Upper lobe of left lung (tissue), 6 donors: ENCODE measurements around the gene SLC22A16. TPM values are rescaled to one million over a fixed set of nuclear protein-coding genes. Genes with fewer than 3 reads are reported as not detected.

Source experiments
- ATAC-seq, 2 donors: fragments of 200-7000 bp; cut with Tn5 transposase; one replicate each; pipeline ENCODE4 v1.9.1; 2022; ENCODE audit warnings: mild to moderate bottlenecking in 2 of 2, moderate library complexity in 2 of 2; ENCODE audit not compliant: low FRiP score in 2 of 2
- DNase-seq, 2 donors: peaks; one replicate each; pipeline ENCODE4 v3.0.0-alpha.2; 2019 to 2020
- H3K27ac ChIP-seq, 4 donors: fragments of 200-600 bp; sonication (generic); one replicate each; pipeline ENCODE4 v1.5.1; 2016 to 2019
- H3K27me3 ChIP-seq, 4 donors: fragments of 200-600 bp; sonication (generic); one replicate each; pipeline ENCODE4 v1.5.1; 2017 to 2019
- H3K36me3 ChIP-seq, 4 donors: fragments of 200-600 bp; sonication (generic); one replicate each; pipeline ENCODE4 v1.5.1; 2016 to 2019
- H3K4me1 ChIP-seq, 4 donors: fragments of 200-600 bp; sonication (generic); one replicate each; pipeline ENCODE4 v1.5.1; 2018 to 2019
- H3K4me3 ChIP-seq, 4 donors: fragments of 200-600 bp; sonication (generic); one replicate each; pipeline ENCODE4 v1.5.1; 2017 to 2019; ENCODE audit warnings: mild to moderate bottlenecking in 2 of 4, moderate library complexity in 1 of 4
- H3K9me3 ChIP-seq, 4 donors: fragments of 200-600 bp; sonication (generic); one replicate each; pipeline ENCODE4 v1.5.1; 2018 to 2019
- CTCF ChIP-seq, 6 experiments: fragments of 450-650 bp in 4 of 6; fragments of 200-600 bp in 2 of 6; sonication (generic) in 2 of 6; IDR thresholded peaks; one replicate each; pipeline ENCODE4 v1.5.1; 2016 to 2019; ENCODE audit warnings: antibody characterized with exemption in 6 of 6
- EP300 ChIP-seq, 4 donors: sonication (generic); formaldehyde crosslinking; IDR thresholded peaks; one replicate each; pipeline ENCODE4 v1.5.1; 2017; ENCODE audit warnings: antibody characterized with exemption in 4 of 4, control low read depth in 2 of 4
- POLR2A ChIP-seq, 4 donors: fragments of 450-650 bp; IDR thresholded peaks; one replicate each; pipeline ENCODE4 v1.5.1; 2016 to 2017; ENCODE audit warnings: antibody characterized with exemption in 4 of 4, mild to moderate bottlenecking in 2 of 4
- POLR2AphosphoS5 ChIP-seq, 2 donors: sonication (generic); formaldehyde crosslinking; IDR thresholded peaks; one replicate each; pipeline ENCODE4 v1.5.1; 2017; ENCODE audit warnings: antibody characterized with exemption in 2 of 2
- WGBS, 2 donors: methylation state at CpG; one replicate each; pipeline ENCODE4 v1.1.5; 2017 to 2018; 5-methylcytosine and 5-hydroxymethylcytosine counted together
- total RNA-seq, 6 donors: library from RNA; depleted of rRNA in 4 of 6; stranded (reverse); fragments of >200 nt in 4 of 6; gene quantifications; one replicate each; pipeline versions ENCODE4 v1.1.0 to v1.2.1, GENCODE V29; 2016 to 2021
- donor health status: DM: no; HTN: no; CAD: no; lungs with moderate emphysema.
- donor health status: DM: no; HTN: yes; CAD: no; lungs with severe emphysema.

SLC22A16 gene
- total RNA-seq, 6 donors from 2014 or later, result 0.20 to 1.7 (median 0.59) TPM; not detected in 2

GRCh38 chr6:110467566-110468140 lies 8.8 kb downstream of the SLC22A16 start:
- no peak for ATAC-seq
- 87 to 94% methylated on average over 1 of the region's 1 CpG for WGBS, 2 donors

GRCh38 chr6:110462884-110463481 lies 13.4 kb downstream of the SLC22A16 start:
- peaks cover 8 to 17% (median 9%) of the 10 kb centered on the region in 4 donors for H3K9me3 ChIP-seq
- no peak overlapping the region for H3K4me3 ChIP-seq
- no peaks in the 10 kb centered on the region for H3K4me1 ChIP-seq
- TF ChIP-seq POLR2AphosphoS5 (IDR thresholded peaks at IDR 0.05), result no peak
- WGBS, 2 donors, result 86 to 91% methylated on average over 2 of the region's 2 CpGs
- no peak overlapping the region for H3K27ac ChIP-seq
- H3K27me3 ChIP-seq, result no peaks in the 10 kb centered on the region
- DNase-seq, result no peak
- H3K36me3 ChIP-seq, result no peaks in the 10 kb centered on the region
- ATAC-seq, result no peak

More at GRCh38 chr6:110467566-110468140, 8.8 kb downstream of the SLC22A16 start:
- H3K27me3 ChIP-seq, result no peaks in the 10 kb centered on the region
- H3K9me3 ChIP-seq, result peaks cover 0 to 6% (median 6%) of the 10 kb centered on the region in 4 donors
- TF ChIP-seq POLR2A (IDR thresholded peaks at IDR 0.05) (no peak), EP300 (IDR thresholded peaks at IDR 0.05) (no peak), POLR2AphosphoS5 (IDR thresholded peaks at IDR 0.05) (no peak), CTCF (IDR thresholded peaks at IDR 0.05) (no peak)
- no peak overlapping the region for H3K27ac ChIP-seq
- H3K4me1 ChIP-seq, result no peaks in the 10 kb centered on the region
- H3K4me3 ChIP-seq, result no peak overlapping the region
- DNase-seq, result no peak
- no peaks in the 10 kb centered on the region for H3K36me3 ChIP-seq

GRCh38 chr6:110461376-110461775 lies 15.0 kb downstream of the SLC22A16 start:
- 100% methylated on average over 1 of the region's 1 CpG; no CpG with 5 or more reads in 1 of the 2 donors for WGBS, 2 donors
- ATAC-seq (no peak), DNase-seq (no peak)
- Histone ChIP-seq H3K27me3 (no peaks in the 10 kb centered on the region), H3K9me3 (peaks cover 8 to 17% (median 9%) of the 10 kb centered on the region in 4 donors), H3K36me3 (no peaks in the 10 kb centered on the region), H3K27ac (no peak overlapping the region), H3K4me1 (no peaks in the 10 kb centered on the region), H3K4me3 (no peak overlapping the region)
- TF ChIP-seq EP300 (IDR thresholded peaks at IDR 0.05), result no peak
- TF ChIP-seq POLR2A (IDR thresholded peaks at IDR 0.05), result no peak
- no peak for TF ChIP-seq CTCF (IDR thresholded peaks at IDR 0.05)
- TF ChIP-seq POLR2AphosphoS5 (IDR thresholded peaks at IDR 0.05), result no peak

- no peak for TF ChIP-seq POLR2A (IDR thresholded peaks at IDR 0.05)
- TF ChIP-seq POLR2AphosphoS5 (IDR thresholded peaks at IDR 0.05), result no peak
- TF ChIP-seq EP300 (IDR thresholded peaks at IDR 0.05), result no peak
- no peak for TF ChIP-seq CTCF (IDR thresholded peaks at IDR 0.05)
- Histone ChIP-seq H3K36me3 (no peaks in the 10 kb centered on the region), H3K27me3 (no peaks in the 10 kb centered on the region), H3K4me1 (no peaks in the 10 kb centered on the region), H3K4me3 (no peak overlapping the region), H3K9me3 (peaks cover 8 to 17% (median 9%) of the 10 kb centered on the region in 4 donors), H3K27ac (no peak overlapping the region)
- ATAC-seq, result no peak
- WGBS, 2 donors, result 85 to 94% methylated on average over 2 of the region's 2 CpGs
- no peak for DNase-seq
Observed at GRCh38 chr6:110459137-110459536, 17.3 kb downstream of the SLC22A16 start.

- 94 to 100% methylated on average over 1 of the region's 1 CpG for WGBS, 2 donors
- no peak for DNase-seq
- TF ChIP-seq EP300 (IDR thresholded peaks at IDR 0.05), result no peak
- TF ChIP-seq POLR2A (IDR thresholded peaks at IDR 0.05), result no peak
- no peak for TF ChIP-seq POLR2AphosphoS5 (IDR thresholded peaks at IDR 0.05)
- no peak for TF ChIP-seq CTCF (IDR thresholded peaks at IDR 0.05)
- peaks cover 8 to 17% (median 9%) of the 10 kb centered on the region in 4 donors for H3K9me3 ChIP-seq
- no peaks in the 10 kb centered on the region for H3K27me3 ChIP-seq
- no peaks in the 10 kb centered on the region for H3K36me3 ChIP-seq
- no peaks in the 10 kb centered on the region for H3K4me1 ChIP-seq
- no peak overlapping the region for H3K4me3 ChIP-seq
- no peak overlapping the region for H3K27ac ChIP-seq
- no peak for ATAC-seq
Observed at GRCh38 chr6:110458476-110458875, 17.9 kb downstream of the SLC22A16 start.
